Neural cell (in vitro differentiated cells): Measurements from ENCODE around the gene GALNT10. TPM values are rescaled to one million over a fixed set of nuclear protein-coding genes. Genes with fewer than 3 reads are reported as not detected.

Source experiments
- H2AFZ ChIP-seq: fragments of 200-600, 300-800 bp; sonication (generic), shearing (Covaris generic); 2 replicates; pipeline ENCODE4 v1.6.0; 2014; ENCODE audit warnings: low read depth, mild to moderate bottlenecking, antibody characterized with exemption, low read length, moderate library complexity
- H3F3A ChIP-seq: fragments of 200-600 bp; shearing (Covaris generic); 2 replicates; pipeline ENCODE4 v1.6.1; 2016; ENCODE audit warnings: mild to moderate bottlenecking, moderate library complexity, mixed read lengths, antibody characterized with exemption, low read length; ENCODE audit not compliant: insufficient read depth, poor library complexity, severe bottlenecking
- H3K27ac ChIP-seq: fragments of 200-600, 300-800 bp; sonication (generic), shearing (Covaris generic); 2 replicates; pipeline ENCODE4 v1.5.1; 2014; ENCODE audit warnings: mild to moderate bottlenecking, low read length, moderate library complexity
- H3K27me3 ChIP-seq: fragments of 300-800, 200-600 bp; sonication (generic), shearing (Covaris generic); 2 replicates; pipeline ENCODE4 v1.6.0; 2014; ENCODE audit warnings: mild to moderate bottlenecking, low read depth, low read length, moderate library complexity; ENCODE audit not compliant: insufficient read depth
- H3K36me3 ChIP-seq: fragments of 300-800, 200-600 bp; sonication (generic), shearing (Covaris generic); 2 replicates; pipeline ENCODE4 v1.5.1; 2014; ENCODE audit warnings: mild to moderate bottlenecking, antibody characterized with exemption, low read length, moderate library complexity; ENCODE audit not compliant: insufficient read depth
- H3K4me2 ChIP-seq: fragments of 300-800, 200-600 bp; sonication (generic), shearing (Covaris generic); 2 replicates; pipeline ENCODE4 v1.6.0; 2014; ENCODE audit warnings: mild to moderate bottlenecking, low read length
- H3K4me3 ChIP-seq: fragments of 300-800, 200-600 bp; sonication (generic), shearing (Covaris generic); 2 replicates; pipeline ENCODE4 v1.5.1; 2014; ENCODE audit warnings: mild to moderate bottlenecking, low read length, moderate library complexity
- H3K79me2 ChIP-seq: fragments of 200-600 bp; shearing (Covaris generic); replicated peaks from 2 replicates; pipeline ENCODE4 v1.6.0; 2014; ENCODE audit warnings: mild to moderate bottlenecking, low read length, moderate library complexity; ENCODE audit not compliant: insufficient read depth
- H3K9ac ChIP-seq: fragments of 300-800, 200-600 bp; sonication (generic), shearing (Covaris generic); 2 replicates; pipeline ENCODE4 v1.6.1; 2016; ENCODE audit warnings: mild to moderate bottlenecking, low read length, mixed read lengths
- H3K9me2 ChIP-seq: fragments of 200-600 bp; shearing (Covaris generic); 2 replicates; pipeline ENCODE4 v1.6.1; 2016; ENCODE audit warnings: mild to moderate bottlenecking, low read length, mixed read lengths; ENCODE audit not compliant: insufficient read depth
- H3K9me3 ChIP-seq: fragments of 200-600, 300-800 bp; sonication (generic), shearing (Covaris generic); 2 replicates; pipeline ENCODE4 v1.6.1; 2016; ENCODE audit warnings: mild to moderate bottlenecking, mixed run types, low read length, moderate library complexity, mixed read lengths
- H4K20me1 ChIP-seq: fragments of 200-600 bp; shearing (Covaris generic); 2 replicates; pipeline ENCODE4 v1.6.1; 2016; ENCODE audit warnings: mild to moderate bottlenecking, mixed run types; ENCODE audit not compliant: insufficient read depth
- EP300 ChIP-seq: fragments of 450-650 bp; conservative IDR thresholded peaks from 2 replicates; pipeline ENCODE4 v1.6.1; 2014; ENCODE audit warnings: antibody characterized with exemption, mild to moderate bottlenecking, moderate library complexity; ENCODE audit not compliant: poor library complexity, severe bottlenecking
- EZH2 ChIP-seq: fragments of 200-600, 300-800 bp; shearing (Covaris generic), sonication (generic); IDR thresholded peaks from 2 replicates; pipeline ENCODE4 v1.6.1; 2014; ENCODE audit warnings: antibody characterized with exemption, low read length, borderline replicate concordance, mild to moderate bottlenecking; ENCODE audit not compliant: insufficient read depth, poor library complexity, severe bottlenecking
- MXI1 ChIP-seq: fragments of 450-650 bp; conservative IDR thresholded peaks from 2 replicates; pipeline ENCODE4 v1.6.1; 2014; ENCODE audit warnings: antibody characterized with exemption, mild to moderate bottlenecking; ENCODE audit not compliant: poor library complexity, severe bottlenecking
- POLR2AphosphoS5 ChIP-seq: IDR thresholded peaks from 2 replicates; pipeline ENCODE4 v1.6.1; 2012
- RAD21 ChIP-seq: fragments of 450-650 bp; conservative IDR thresholded peaks from 2 replicates; pipeline ENCODE4 v1.6.1; 2014; ENCODE audit warnings: antibody characterized with exemption, mild to moderate bottlenecking, moderate library complexity
- SMC3 ChIP-seq: fragments of 450-650 bp; conservative IDR thresholded peaks from 2 replicates; pipeline ENCODE4 v1.6.1; 2014; ENCODE audit warnings: antibody characterized with exemption, mild to moderate bottlenecking, moderate library complexity; ENCODE audit not compliant: poor library complexity
- TAF1 ChIP-seq: IDR thresholded peaks from 2 replicates; pipeline ENCODE4 v1.6.1; 2012; ENCODE audit warnings: low read depth
- polyA plus RNA-seq: library from polyadenylated mRNA; depleted of rRNA; stranded (reverse); fragments of >200 nt; gene quantifications from 2 replicates; pipeline ENCODE4 v1.2.3, GENCODE V29; 2014
- TF ChIP-seq, protein P1 (sequence below): fragments of 450-650 bp; IDR thresholded peaks from 2 replicates; pipeline ENCODE4 v1.5.1; 2014; ENCODE audit warnings: antibody characterized with exemption, mild to moderate bottlenecking, moderate library complexity; ENCODE audit not compliant: poor library complexity, severe bottlenecking
- TF ChIP-seq, protein P2 (sequence below): IDR thresholded peaks from 2 replicates; pipeline ENCODE4 v1.6.1; 2012; ENCODE audit warnings: borderline replicate concordance

GALNT10 gene
- polyA plus RNA-seq, 1 donor from 2014 or later: 3.1 TPM

DNA sequence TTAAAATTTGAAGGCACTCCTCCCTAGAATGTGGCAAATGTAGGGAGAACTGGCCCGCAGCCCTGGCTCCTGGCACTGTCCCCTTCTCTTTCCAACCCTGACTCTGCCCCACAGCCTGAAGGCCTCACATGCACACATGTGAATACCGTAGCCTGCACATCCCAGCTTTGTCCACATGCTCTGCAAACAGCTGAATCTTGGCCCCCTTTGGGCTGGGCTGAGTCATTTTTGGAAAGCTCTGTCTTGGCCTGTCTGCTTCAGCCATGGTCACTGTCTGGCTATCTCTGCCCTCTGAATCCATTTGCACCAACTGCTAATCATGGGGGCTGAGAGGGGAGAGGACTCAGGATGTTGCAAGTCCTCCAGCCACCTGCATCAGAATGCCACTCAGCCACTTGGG is 22.1 kb upstream of the GALNT10 start:
- no peak overlapping the region for H2AFZ ChIP-seq

DNA sequence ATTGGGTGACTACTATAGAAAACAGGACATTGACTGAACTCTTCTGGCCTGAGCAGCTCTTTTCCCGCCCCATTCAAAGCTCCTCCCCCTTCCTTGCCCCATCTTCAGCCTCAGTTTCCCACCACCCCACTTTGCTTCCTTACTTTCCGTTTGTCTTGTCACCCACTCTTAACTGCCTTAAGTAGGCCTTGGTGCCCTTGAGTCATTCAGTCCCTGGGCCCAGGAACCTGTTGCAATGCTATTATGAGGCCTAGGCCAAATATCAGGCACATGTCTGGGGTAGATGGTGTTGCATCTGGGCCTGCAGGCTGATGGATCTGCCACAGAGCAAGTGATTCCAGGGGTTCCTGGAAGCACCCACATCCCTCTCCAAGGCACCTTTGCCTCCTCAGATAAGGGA is 17.7 kb upstream of the GALNT10 start:
- H3K4me2 ChIP-seq: no peak overlapping the region
- TF ChIP-seq EZH2 (no peak), EP300 (no peak), RAD21 (no peak), TAF1 (no peak), SMC3 (no peak), POLR2AphosphoS5 (no peak), MXI1 (no peak)
- TF ChIP-seq, protein P1, sequence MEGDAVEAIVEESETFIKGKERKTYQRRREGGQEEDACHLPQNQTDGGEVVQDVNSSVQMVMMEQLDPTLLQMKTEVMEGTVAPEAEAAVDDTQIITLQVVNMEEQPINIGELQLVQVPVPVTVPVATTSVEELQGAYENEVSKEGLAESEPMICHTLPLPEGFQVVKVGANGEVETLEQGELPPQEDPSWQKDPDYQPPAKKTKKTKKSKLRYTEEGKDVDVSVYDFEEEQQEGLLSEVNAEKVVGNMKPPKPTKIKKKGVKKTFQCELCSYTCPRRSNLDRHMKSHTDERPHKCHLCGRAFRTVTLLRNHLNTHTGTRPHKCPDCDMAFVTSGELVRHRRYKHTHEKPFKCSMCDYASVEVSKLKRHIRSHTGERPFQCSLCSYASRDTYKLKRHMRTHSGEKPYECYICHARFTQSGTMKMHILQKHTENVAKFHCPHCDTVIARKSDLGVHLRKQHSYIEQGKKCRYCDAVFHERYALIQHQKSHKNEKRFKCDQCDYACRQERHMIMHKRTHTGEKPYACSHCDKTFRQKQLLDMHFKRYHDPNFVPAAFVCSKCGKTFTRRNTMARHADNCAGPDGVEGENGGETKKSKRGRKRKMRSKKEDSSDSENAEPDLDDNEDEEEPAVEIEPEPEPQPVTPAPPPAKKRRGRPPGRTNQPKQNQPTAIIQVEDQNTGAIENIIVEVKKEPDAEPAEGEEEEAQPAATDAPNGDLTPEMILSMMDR: no peak
- TF ChIP-seq, protein P2, sequence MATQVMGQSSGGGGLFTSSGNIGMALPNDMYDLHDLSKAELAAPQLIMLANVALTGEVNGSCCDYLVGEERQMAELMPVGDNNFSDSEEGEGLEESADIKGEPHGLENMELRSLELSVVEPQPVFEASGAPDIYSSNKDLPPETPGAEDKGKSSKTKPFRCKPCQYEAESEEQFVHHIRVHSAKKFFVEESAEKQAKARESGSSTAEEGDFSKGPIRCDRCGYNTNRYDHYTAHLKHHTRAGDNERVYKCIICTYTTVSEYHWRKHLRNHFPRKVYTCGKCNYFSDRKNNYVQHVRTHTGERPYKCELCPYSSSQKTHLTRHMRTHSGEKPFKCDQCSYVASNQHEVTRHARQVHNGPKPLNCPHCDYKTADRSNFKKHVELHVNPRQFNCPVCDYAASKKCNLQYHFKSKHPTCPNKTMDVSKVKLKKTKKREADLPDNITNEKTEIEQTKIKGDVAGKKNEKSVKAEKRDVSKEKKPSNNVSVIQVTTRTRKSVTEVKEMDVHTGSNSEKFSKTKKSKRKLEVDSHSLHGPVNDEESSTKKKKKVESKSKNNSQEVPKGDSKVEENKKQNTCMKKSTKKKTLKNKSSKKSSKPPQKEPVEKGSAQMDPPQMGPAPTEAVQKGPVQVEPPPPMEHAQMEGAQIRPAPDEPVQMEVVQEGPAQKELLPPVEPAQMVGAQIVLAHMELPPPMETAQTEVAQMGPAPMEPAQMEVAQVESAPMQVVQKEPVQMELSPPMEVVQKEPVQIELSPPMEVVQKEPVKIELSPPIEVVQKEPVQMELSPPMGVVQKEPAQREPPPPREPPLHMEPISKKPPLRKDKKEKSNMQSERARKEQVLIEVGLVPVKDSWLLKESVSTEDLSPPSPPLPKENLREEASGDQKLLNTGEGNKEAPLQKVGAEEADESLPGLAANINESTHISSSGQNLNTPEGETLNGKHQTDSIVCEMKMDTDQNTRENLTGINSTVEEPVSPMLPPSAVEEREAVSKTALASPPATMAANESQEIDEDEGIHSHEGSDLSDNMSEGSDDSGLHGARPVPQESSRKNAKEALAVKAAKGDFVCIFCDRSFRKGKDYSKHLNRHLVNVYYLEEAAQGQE: no peak
- H3K9ac ChIP-seq: no peak overlapping the region
- no peaks in the 10 kb centered on the region for H3K27me3 ChIP-seq
- no peak overlapping the region for H2AFZ ChIP-seq
- H3K4me3 ChIP-seq: no peak overlapping the region
- H4K20me1 ChIP-seq: no peaks in the 10 kb centered on the region
- H3F3A ChIP-seq: no peaks in the 10 kb centered on the region
- H3K27ac ChIP-seq: no peak overlapping the region
- no peaks in the 10 kb centered on the region for H3K9me2 ChIP-seq
- no peaks in the 10 kb centered on the region for H3K36me3 ChIP-seq
- H3K79me2 ChIP-seq: no peaks in the 10 kb centered on the region
- H3K9me3 ChIP-seq: no peaks in the 10 kb centered on the region

More for the DNA sequence above, 22.1 kb upstream of the GALNT10 start:
- Histone ChIP-seq H3K9me2 (no peaks in the 10 kb centered on the region), H3K9ac (no peak overlapping the region), H3K9me3 (no peaks in the 10 kb centered on the region), H3K36me3 (no peaks in the 10 kb centered on the region), H3K4me3 (no peak overlapping the region), H3K27ac (no peak overlapping the region), H3K27me3 (no peaks in the 10 kb centered on the region), H3F3A (no peaks in the 10 kb centered on the region), H4K20me1 (no peaks in the 10 kb centered on the region), H3K4me2 (no peak overlapping the region), H3K79me2 (no peaks in the 10 kb centered on the region)
- no peak for TF ChIP-seq TAF1

DNA sequence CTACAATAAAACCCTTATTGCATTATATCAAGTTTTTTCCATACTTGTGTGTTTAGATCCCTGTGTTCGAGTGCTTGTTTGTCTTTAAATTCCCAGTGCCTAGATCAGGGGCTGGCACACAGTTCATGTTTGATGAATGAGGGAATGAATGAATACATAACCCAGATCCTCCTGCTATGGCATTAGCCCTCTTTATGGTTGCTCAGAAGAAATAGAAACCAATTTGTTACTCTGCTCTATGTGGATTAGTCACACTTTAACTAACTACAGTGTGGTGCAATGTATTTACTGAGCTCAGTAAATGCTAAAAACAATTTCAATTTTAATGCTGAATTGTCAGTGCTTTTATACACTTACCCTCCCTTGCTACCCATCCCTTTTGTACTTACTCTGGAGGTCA is 16.4 kb upstream of the GALNT10 start:
- Histone ChIP-seq H3K27ac (no peak overlapping the region), H3K4me2 (no peak overlapping the region), H3K9me3 (no peaks in the 10 kb centered on the region), H3K9me2 (no peaks in the 10 kb centered on the region), H3K36me3 (no peaks in the 10 kb centered on the region), H3K27me3 (no peaks in the 10 kb centered on the region), H2AFZ (no peak overlapping the region), H3K9ac (no peak overlapping the region), H4K20me1 (no peaks in the 10 kb centered on the region), H3F3A (no peaks in the 10 kb centered on the region), H3K4me3 (no peak overlapping the region), H3K79me2 (no peaks in the 10 kb centered on the region)
- no peak for TF ChIP-seq SMC3
- TF ChIP-seq MXI1: no peak
- TF ChIP-seq RAD21: no peak
- TF ChIP-seq, protein P2: no peak
- TF ChIP-seq POLR2AphosphoS5: no peak
- TF ChIP-seq EZH2: no peak
- TF ChIP-seq, protein P1: no peak
- no peak for TF ChIP-seq EP300
- TF ChIP-seq TAF1: no peak
